Measurements from ENCODE around the gene FHIT. TPM values are rescaled to one million over a fixed set of nuclear protein-coding genes. Genes with fewer than 3 reads are reported as not detected.

FHIT gene
- total and polyA plus RNA-seq, 10 of the 15 experiments (the other 5 are each of a cell fraction or from before 2014, with no cell fraction given): 4.2 to 14.9 (median 9.4) TPM

DNA sequence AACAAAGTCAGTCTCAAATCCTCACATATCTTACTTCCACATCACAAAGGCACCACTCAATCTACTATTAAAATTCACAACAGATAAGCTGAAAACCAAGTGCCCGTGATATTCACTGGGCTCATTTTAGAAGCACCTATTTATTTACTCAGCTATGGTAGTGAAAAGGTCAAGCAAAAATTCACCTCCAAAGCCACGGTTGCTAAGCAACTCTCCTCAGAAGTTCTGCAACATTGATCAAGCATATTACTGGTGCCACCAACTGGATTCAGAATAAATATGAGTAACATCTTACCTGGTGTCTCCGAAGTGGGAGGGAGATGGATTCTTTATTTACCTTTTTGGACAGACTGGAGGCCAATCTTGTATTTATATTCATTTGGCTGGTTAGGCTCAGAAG is 714.8 kb downstream of the FHIT start (continued):
- TF ChIP-seq, protein P1, sequence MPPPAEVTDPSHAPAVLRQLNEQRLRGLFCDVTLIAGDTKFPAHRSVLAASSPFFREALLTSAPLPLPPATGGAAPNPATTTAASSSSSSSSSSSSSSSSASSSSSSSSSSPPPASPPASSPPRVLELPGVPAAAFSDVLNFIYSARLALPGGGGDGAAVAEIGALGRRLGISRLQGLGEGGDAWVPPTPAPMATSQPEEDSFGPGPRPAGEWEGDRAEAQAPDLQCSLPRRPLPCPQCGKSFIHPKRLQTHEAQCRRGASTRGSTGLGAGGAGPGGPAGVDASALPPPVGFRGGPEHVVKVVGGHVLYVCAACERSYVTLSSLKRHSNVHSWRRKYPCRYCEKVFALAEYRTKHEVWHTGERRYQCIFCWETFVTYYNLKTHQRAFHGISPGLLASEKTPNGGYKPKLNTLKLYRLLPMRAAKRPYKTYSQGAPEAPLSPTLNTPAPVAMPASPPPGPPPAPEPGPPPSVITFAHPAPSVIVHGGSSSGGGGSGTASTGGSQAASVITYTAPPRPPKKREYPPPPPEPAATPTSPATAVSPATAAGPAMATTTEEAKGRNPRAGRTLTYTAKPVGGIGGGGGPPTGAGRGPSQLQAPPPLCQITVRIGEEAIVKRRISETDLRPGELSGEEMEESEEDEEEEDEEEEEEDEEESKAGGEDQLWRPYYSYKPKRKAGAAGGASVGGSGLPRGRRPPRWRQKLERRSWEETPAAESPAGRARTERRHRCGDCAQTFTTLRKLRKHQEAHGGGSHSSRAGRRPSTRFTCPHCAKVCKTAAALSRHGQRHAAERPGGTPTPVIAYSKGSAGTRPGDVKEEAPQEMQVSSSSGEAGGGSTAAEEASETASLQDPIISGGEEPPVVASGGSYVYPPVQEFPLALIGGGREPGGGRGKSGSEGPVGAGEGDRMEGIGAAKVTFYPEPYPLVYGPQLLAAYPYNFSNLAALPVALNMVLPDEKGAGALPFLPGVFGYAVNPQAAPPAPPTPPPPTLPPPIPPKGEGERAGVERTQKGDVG (CRISPR knock-in tag; IDR thresholded peaks at IDR 0.05): no peak
- TF ChIP-seq YY1 (IDR thresholded peaks at IDR 0.05; ENCODE audit: low read depth, low read length): no peak
- TF ChIP-seq JUNB (IDR thresholded peaks at IDR 0.05): no peak
- TF ChIP-seq NFIC (IDR thresholded peaks at IDR 0.05; ENCODE audit: low read depth, low read length): no peak
- no peak for TF ChIP-seq POU2F2 (IDR thresholded peaks at IDR 0.05; ENCODE audit: borderline replicate concordance, low read depth, low read length)
- TF ChIP-seq CEBPB (IDR thresholded peaks at IDR 0.05; ENCODE audit: borderline replicate concordance in 1 of 2, low read depth in 2 of 2, low read length in 2 of 2): no peak
- no peak for TF ChIP-seq MEF2B (IDR thresholded peaks at IDR 0.05; ENCODE audit: partially characterized antibody, poor library complexity, severe bottlenecking)
- TF ChIP-seq PAX5 (IDR thresholded peaks at IDR 0.05; ENCODE audit: borderline replicate concordance, low read depth, low read length): peak; percentile 63; the same call in 1 of the 2 replicates
- TF ChIP-seq DPF2 (IDR thresholded peaks at IDR 0.05): peak; percentile 29; the same call in 1 of the 2 replicates
- TF ChIP-seq ZNF622 (IDR thresholded peaks at IDR 0.05): no peak
- TF ChIP-seq, protein P2, sequence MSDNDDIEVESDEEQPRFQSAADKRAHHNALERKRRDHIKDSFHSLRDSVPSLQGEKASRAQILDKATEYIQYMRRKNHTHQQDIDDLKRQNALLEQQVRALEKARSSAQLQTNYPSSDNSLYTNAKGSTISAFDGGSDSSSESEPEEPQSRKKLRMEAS (IDR thresholded peaks at IDR 0.05; ENCODE audit: low read depth, low read length): no peak
- TF ChIP-seq, protein P3, sequence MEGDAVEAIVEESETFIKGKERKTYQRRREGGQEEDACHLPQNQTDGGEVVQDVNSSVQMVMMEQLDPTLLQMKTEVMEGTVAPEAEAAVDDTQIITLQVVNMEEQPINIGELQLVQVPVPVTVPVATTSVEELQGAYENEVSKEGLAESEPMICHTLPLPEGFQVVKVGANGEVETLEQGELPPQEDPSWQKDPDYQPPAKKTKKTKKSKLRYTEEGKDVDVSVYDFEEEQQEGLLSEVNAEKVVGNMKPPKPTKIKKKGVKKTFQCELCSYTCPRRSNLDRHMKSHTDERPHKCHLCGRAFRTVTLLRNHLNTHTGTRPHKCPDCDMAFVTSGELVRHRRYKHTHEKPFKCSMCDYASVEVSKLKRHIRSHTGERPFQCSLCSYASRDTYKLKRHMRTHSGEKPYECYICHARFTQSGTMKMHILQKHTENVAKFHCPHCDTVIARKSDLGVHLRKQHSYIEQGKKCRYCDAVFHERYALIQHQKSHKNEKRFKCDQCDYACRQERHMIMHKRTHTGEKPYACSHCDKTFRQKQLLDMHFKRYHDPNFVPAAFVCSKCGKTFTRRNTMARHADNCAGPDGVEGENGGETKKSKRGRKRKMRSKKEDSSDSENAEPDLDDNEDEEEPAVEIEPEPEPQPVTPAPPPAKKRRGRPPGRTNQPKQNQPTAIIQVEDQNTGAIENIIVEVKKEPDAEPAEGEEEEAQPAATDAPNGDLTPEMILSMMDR (IDR thresholded peaks at IDR 0.05 in 2 of 3, conservative IDR thresholded peaks at IDR 0.05 in 1 of 3; ENCODE audit: control insufficient read depth in 2 of 3, extremely low read depth in 1 of 3, insufficient read depth in 1 of 3, low read depth in 3 of 3, low read length in 3 of 3): peak in 1 of 3 experiments; percentile 31; a peak in 1 of 6 replicates
- TF ChIP-seq GATAD2B (conservative IDR thresholded peaks at IDR 0.05; ENCODE audit: low read depth): no peak
- TF ChIP-seq, protein P4, sequence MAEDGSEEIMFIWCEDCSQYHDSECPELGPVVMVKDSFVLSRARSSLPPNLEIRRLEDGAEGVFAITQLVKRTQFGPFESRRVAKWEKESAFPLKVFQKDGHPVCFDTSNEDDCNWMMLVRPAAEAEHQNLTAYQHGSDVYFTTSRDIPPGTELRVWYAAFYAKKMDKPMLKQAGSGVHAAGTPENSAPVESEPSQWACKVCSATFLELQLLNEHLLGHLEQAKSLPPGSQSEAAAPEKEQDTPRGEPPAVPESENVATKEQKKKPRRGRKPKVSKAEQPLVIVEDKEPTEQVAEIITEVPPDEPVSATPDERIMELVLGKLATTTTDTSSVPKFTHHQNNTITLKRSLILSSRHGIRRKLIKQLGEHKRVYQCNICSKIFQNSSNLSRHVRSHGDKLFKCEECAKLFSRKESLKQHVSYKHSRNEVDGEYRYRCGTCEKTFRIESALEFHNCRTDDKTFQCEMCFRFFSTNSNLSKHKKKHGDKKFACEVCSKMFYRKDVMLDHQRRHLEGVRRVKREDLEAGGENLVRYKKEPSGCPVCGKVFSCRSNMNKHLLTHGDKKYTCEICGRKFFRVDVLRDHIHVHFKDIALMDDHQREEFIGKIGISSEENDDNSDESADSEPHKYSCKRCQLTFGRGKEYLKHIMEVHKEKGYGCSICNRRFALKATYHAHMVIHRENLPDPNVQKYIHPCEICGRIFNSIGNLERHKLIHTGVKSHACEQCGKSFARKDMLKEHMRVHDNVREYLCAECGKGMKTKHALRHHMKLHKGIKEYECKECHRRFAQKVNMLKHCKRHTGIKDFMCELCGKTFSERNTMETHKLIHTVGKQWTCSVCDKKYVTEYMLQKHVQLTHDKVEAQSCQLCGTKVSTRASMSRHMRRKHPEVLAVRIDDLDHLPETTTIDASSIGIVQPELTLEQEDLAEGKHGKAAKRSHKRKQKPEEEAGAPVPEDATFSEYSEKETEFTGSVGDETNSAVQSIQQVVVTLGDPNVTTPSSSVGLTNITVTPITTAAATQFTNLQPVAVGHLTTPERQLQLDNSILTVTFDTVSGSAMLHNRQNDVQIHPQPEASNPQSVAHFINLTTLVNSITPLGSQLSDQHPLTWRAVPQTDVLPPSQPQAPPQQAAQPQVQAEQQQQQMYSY (CRISPR knock-in tag; IDR thresholded peaks at IDR 0.05): no peak
- peak; percentile 22 for TF ChIP-seq CUX1 (IDR thresholded peaks at IDR 0.05; ENCODE audit: insufficient replicate concordance, low read depth, low read length)
